Right atrium auricular region (tissue), 2 donors: ENCODE results near the gene PRKCE. TPM values are rescaled to one million over a fixed set of nuclear protein-coding genes. Genes with fewer than 3 reads are reported as not detected.
A peak's percentile ranks its signal among the peaks of the same experiment; 100 is the strongest.

Source experiments
- DNase-seq: peaks from one replicate; pipeline ENCODE4 v3.0.0-alpha.2; 2019; ENCODE audit warnings: low spot score
- H3K27ac ChIP-seq, 2 donors: fragments of 200-600 bp; sonication (generic); 1 replicate in 1 of 2; 2 replicates in 1 of 2; pipeline ENCODE4 v1.5.1; 2016 to 2019
- H3K27me3 ChIP-seq, 2 donors: fragments of 200-600 bp; sonication (generic); one replicate each; pipeline versions ENCODE4 v1.5.1 to v1.6.0; 2017 to 2019
- H3K36me3 ChIP-seq: fragments of 200-600 bp; sonication (generic); one replicate; pipeline ENCODE4 v1.5.1; 2016
- H3K4me1 ChIP-seq, 2 donors: fragments of 200-600 bp; sonication (generic); one replicate each; pipeline versions ENCODE4 v1.5.1 to v1.6.0; 2017 to 2019
- H3K4me3 ChIP-seq, 2 donors: fragments of 200-600 bp; sonication (generic); 1 replicate in 1 of 2; 2 replicates in 1 of 2; pipeline ENCODE4 v1.5.1; 2017 to 2019; ENCODE audit warnings: mild to moderate bottlenecking in 1 of 2, moderate library complexity in 1 of 2
- H3K9me3 ChIP-seq, 2 donors: fragments of 200-600 bp; sonication (generic); one replicate each; pipeline ENCODE4 v1.5.1; 2019
- total RNA-seq, 2 donors: library from RNA; depleted of rRNA; stranded (reverse); fragments of >200 nt; gene quantifications; one replicate each; pipeline ENCODE4 v1.1.0, GENCODE V29; 2016
- TF ChIP-seq, protein P1 (sequence below), 2 donors: fragments of 200-600 bp; sonication (generic); IDR thresholded peaks; one replicate each; pipeline ENCODE4 v1.5.1; 2019; ENCODE audit warnings: antibody characterized with exemption in 2 of 2

PRKCE gene
- total RNA-seq, 2 donors from 2014 or later = 7.2 to 11.8 TPM

DNA sequence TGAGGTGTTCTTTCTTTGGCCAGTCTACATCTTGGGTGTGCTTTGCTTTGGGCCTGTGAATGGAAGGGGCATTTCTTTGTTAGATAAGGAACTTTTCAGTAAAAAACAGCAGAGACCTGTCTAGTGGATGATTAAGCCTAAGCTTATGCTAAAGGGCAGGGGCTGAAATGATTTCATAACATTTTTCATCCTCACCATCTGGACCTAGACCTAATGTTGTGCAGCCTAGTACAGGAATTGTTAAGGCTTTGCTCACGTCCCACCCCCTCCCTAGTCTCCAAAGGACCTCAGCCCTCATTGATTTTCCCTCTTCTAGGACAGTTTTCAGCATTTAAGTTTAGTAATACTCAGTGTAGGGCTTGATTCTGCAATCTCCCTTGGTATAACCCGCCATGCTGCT lies 111.8 kb downstream of the PRKCE start:
- no peak overlapping the region for H3K4me3 ChIP-seq
- H3K27me3 ChIP-seq = no peaks in the 10 kb centered on the region
- no peaks in the 10 kb centered on the region for H3K36me3 ChIP-seq
- TF ChIP-seq, protein P1, sequence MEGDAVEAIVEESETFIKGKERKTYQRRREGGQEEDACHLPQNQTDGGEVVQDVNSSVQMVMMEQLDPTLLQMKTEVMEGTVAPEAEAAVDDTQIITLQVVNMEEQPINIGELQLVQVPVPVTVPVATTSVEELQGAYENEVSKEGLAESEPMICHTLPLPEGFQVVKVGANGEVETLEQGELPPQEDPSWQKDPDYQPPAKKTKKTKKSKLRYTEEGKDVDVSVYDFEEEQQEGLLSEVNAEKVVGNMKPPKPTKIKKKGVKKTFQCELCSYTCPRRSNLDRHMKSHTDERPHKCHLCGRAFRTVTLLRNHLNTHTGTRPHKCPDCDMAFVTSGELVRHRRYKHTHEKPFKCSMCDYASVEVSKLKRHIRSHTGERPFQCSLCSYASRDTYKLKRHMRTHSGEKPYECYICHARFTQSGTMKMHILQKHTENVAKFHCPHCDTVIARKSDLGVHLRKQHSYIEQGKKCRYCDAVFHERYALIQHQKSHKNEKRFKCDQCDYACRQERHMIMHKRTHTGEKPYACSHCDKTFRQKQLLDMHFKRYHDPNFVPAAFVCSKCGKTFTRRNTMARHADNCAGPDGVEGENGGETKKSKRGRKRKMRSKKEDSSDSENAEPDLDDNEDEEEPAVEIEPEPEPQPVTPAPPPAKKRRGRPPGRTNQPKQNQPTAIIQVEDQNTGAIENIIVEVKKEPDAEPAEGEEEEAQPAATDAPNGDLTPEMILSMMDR (IDR thresholded peaks at IDR 0.05) = no peak
- no peak overlapping the region for H3K27ac ChIP-seq
- DNase-seq = no peak
- H3K4me1 ChIP-seq = peaks cover 0 to 34% of the 10 kb centered on the region in 2 donors
- H3K9me3 ChIP-seq = no peaks in the 10 kb centered on the region

DNA sequence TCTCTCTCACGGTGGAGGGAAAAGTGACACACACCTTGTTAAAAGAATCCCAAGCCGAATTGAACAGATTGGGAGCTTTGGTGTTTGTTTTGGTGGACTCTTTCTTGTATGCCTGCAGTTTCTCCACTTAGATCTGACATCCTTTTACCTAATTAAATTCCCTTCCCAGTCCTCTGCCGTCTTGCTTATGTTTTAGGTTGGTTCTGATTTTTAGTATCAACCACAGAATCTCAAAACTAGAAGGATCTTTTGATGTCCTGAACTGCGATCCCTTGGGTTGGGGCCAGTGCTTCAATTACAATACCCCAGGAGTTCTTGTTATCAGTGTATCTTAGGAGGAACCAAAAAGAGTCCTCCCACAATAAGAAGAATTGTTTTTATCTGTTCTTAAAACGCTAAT lies 112.3 kb downstream of the PRKCE start:
- Histone ChIP-seq H3K27me3 (no peaks in the 10 kb centered on the region), H3K4me1 (peaks cover 0 to 34% of the 10 kb centered on the region in 2 donors), H3K9me3 (no peaks in the 10 kb centered on the region), H3K36me3 (no peaks in the 10 kb centered on the region), H3K4me3 (no peak overlapping the region), H3K27ac (no peak overlapping the region)
- no peak for DNase-seq
- TF ChIP-seq, protein P1 (IDR thresholded peaks at IDR 0.05) = no peak

DNA sequence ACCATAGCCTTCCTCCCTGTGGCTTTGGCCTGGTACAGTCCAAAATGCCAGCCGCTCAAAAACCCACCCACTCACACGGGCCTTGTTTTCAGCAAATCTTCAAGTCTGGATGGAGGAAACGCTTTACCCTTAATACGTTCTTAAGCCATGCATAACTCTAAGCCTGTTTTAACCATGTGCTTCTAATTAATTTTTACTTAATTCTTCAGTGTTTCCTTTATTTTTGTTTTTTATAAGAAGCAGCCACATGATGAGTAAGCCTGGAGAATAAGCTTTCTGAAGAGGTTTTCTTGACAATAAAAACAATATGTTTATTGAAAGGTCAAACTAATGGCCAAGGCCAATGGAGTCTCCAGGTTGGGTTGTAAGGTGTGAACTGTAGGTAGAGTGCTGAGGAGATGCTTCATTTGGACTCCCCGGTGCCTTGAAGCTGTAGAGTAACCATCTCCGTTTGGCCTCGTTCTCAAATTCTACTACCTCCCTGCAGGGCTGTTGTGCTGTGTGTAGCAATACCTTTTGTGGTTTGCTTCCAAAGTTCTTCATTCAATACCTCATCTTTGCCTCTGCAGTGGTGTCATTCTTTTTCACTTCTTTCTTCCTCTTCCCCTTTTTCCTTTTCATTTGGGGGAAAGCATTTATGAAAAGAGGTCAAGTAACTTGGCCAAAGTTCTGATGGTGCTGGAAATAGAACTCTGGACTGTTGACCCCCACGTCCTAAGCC lies 113.7 kb downstream of the PRKCE start:
- Histone ChIP-seq H3K27me3 (no peaks in the 10 kb centered on the region), H3K4me1 (peaks cover 0 to 36% of the 10 kb centered on the region in 2 donors), H3K27ac (peak overlapping the region in 1 of 2 donors; percentile 41), H3K4me3 (no peak overlapping the region), H3K36me3 (no peaks in the 10 kb centered on the region), H3K9me3 (no peaks in the 10 kb centered on the region)
- no peak for DNase-seq
- TF ChIP-seq, protein P1 (IDR thresholded peaks at IDR 0.05) = no peak

DNA sequence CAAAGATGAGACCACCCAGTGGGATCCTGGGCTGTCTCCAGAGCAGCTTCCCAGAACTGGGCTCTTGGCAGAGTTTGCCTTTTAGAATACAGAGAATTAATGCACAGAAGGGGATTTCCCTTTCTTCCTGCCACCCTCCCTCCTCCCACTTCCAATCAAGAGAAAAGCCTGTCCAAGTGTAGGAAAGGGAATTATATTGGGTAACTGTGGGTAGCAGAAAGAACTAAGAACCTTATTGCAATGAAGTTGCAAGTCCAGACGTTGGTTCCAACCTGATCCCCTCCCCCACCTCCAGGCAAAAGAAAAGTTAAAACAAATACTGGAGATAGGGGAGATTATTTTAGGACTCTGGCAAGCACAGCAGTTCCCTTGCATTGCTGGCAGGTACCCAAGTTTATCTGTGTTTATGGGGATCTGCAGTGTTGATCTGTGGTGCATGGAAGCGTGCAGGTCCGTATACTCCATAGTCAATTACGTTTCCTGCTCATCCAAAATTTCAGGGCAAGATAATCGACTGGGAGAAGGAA lies 114.3 kb downstream of the PRKCE start:
- TF ChIP-seq, protein P1 (IDR thresholded peaks at IDR 0.05) = no peak
- Histone ChIP-seq H3K27me3 (no peaks in the 10 kb centered on the region), H3K4me3 (no peak overlapping the region), H3K9me3 (no peaks in the 10 kb centered on the region), H3K27ac (peak overlapping the region; percentile 18 to 41), H3K36me3 (no peaks in the 10 kb centered on the region), H3K4me1 (peaks cover 0 to 41% of the 10 kb centered on the region in 2 donors)
- DNase-seq = no peak

DNA sequence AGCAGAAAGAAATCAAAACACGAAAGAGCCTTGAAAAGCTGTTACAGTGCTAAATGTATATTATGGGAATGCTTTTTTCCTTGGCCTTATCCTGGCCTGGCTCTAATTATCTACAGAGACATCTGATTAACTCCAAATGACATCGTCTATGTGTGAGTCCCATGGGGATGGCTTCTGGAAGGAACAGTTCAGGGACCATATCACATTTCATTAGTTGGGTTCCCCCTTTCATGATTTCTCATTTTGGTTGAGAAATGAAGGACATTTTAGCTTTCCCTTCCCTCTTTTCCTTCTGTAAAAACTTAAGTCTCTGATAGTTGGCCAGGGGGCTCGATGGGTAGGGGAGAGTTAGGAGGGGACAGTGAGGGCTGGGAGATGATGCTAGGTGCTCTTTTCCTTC lies 116.7 kb downstream of the PRKCE start:
- Histone ChIP-seq H3K27me3 (no peaks in the 10 kb centered on the region), H3K27ac (no peak overlapping the region), H3K4me3 (no peak overlapping the region), H3K9me3 (no peaks in the 10 kb centered on the region), H3K36me3 (no peaks in the 10 kb centered on the region), H3K4me1 (peaks cover 0 to 53% of the 10 kb centered on the region in 2 donors)
- DNase-seq = no peak
- TF ChIP-seq, protein P1 (IDR thresholded peaks at IDR 0.05) = no peak
